ELF-1 (cell line): Measurements from ENCODE around the gene IZUMO4.
A peak's percentile ranks its signal among the peaks of the same experiment; 100 is the strongest.

Experiments used
- DNase-seq: peaks from one replicate; pipeline ENCODE4 v3.0.0-alpha.2; 2016; ENCODE audit warnings: low read depth, low spot score

IZUMO4 gene, protein sequence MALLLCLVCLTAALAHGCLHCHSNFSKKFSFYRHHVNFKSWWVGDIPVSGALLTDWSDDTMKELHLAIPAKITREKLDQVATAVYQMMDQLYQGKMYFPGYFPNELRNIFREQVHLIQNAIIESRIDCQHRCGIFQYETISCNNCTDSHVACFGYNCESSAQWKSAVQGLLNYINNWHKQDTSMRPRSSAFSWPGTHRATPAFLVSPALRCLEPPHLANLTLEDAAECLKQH

GRCh38 chr19:2096480-2097202 is at the start of gene IZUMO4:
IZUMO4 (plus strand) TSS chr19:2096915; CDS start chr19:2096946, 31 bp downstream.
- peak; percentile 99 for DNase-seq

DNA sequence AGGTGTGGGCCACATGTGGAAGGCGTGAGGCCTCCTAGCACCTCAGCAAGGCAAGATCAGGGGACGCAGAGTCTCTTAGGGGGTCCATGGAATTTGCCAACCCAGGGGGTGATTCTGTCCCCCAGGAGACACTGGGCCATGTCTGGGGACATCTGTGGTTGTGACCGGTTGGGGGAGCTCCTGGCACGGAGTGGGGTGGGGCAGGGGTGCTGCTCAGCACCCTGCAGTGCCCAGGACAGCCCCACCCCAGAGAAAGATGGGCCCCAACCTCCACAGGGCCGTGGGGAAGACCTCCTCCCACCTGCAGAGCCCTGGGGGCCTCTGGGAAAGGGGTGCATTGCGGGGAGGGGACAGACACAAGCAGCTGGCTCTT is 49.7 kb upstream of the IZUMO4 start:
- no peak for DNase-seq

- no peak for DNase-seq
Observed at GRCh38 chr19:2047449-2048103, 49.1 kb upstream of the IZUMO4 start.

GRCh38 chr19:2048104-2048958 is 48.4 kb upstream of the IZUMO4 start:
- DNase-seq: no peak

DNA sequence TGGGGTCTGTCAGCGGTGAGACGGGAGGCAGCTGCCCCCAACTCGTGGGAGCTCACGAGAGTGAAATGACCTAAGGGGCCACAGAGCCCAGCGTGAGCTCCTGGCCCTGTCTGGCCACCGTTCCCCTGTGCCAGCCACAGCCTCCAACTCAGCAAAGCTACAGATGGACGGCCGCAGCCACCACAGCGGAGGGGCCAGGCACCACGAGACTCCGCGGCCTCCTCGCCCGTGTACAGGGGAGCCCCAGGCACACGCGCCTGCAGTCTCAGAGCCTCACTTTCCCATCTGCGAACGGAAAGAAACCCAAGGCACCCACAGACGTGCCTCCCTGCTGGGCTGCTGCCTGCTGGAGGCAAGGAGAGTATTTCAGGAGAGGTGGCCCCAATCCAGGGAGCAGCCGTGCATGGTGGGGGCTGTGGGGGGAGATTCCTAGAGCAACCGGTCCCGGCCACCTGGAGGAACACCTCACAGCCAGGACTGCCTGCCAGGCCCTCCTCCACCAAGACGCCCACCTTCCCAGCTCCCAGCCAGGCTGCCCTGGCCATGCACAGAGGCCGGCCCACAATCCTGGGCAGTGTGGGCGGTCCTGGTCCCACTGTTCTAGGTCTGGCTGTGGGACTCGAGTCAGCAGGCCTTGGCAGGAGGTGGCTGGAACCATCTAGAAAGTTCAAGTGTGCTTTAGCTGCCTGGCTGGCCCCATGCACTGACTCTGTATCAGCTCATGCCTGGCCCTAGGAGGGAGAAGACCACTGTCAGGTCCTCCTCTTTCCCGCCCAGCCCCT is 47.6 kb upstream of the IZUMO4 start:
- DNase-seq: no peak

GRCh38 chr19:2049741-2050348 is 46.9 kb upstream of the IZUMO4 start:
- DNase-seq: peak; percentile 78

GRCh38 chr19:2050349-2050990 is 46.2 kb upstream of the IZUMO4 start:
- DNase-seq: no peak

GRCh38 chr19:2050991-2051772 is 45.5 kb upstream of the IZUMO4 start, which contains the start of gene MKNK2:
MKNK2 (minus strand) TSS chr19:2051244; CDS start chr19:2050851, 393 bp downstream.
- peak; percentile 92 for DNase-seq

- DNase-seq: no peak
Observed at GRCh38 chr19:2051773-2052704, 44.7 kb upstream of the IZUMO4 start.

- DNase-seq: no peak
Observed at GRCh38 chr19:2053601-2054389, 42.9 kb upstream of the IZUMO4 start.

DNA sequence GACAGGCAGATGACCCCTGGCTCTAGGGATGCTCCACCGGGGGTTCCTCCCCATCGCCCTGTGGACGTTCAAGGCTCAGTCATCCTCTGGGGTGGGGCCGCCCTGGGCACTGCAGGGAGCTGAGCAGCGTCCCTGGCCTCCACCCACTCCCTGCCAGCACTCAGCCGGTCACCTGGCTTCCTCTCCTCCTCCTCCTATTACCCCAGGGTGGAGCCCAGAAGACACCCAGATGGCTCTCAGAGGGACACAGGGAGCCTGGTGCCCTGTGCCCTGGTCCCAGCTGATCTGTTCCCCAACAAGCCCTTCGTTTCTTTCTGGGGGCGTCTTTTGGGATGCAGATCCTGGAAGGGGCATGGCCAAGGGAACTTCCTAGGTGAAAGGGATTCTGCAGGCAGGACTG is 42.0 kb upstream of the IZUMO4 start:
- DNase-seq: no peak

- DNase-seq: no peak
Observed at GRCh38 chr19:2055931-2056836, 40.5 kb upstream of the IZUMO4 start.

DNA sequence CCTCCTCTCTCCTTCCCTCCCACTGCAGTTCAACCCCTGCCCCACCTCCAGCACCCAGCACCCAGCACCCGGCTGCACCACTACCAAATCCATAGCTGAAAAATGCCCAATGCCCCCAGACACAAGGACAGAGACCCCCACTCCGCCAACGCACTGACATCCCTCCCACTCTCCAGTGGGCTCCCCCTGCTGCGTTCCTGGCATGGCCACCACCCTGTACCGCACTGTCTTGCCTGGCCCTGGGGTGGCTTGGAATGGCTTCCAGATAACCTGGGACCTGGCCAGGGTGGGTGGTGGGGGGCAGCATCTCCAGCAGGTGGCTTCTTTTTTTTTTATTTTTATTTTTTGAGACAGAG is 39.9 kb upstream of the IZUMO4 start:
- DNase-seq: no peak

GRCh38 chr19:2057484-2058469 is 38.9 kb upstream of the IZUMO4 start:
- DNase-seq: no peak
